CD4-positive, alpha-beta T cell treated with Interleukin-2 at 100 ng/mL for 4 hours (primary cell): ENCODE measurements around the gene APOL4.
"Not testable (repeated sequence)": the region's sequence is repeated elsewhere in the genome, so short reads cannot be mapped to it uniquely, and the experiment has no call there.

ENCODE experiments used
- DNase-seq: peaks from one replicate; pipeline ENCODE4 v3.0.0-alpha.2; 2020; ENCODE audit warnings: low spot score

Gene APOL4

DNA sequence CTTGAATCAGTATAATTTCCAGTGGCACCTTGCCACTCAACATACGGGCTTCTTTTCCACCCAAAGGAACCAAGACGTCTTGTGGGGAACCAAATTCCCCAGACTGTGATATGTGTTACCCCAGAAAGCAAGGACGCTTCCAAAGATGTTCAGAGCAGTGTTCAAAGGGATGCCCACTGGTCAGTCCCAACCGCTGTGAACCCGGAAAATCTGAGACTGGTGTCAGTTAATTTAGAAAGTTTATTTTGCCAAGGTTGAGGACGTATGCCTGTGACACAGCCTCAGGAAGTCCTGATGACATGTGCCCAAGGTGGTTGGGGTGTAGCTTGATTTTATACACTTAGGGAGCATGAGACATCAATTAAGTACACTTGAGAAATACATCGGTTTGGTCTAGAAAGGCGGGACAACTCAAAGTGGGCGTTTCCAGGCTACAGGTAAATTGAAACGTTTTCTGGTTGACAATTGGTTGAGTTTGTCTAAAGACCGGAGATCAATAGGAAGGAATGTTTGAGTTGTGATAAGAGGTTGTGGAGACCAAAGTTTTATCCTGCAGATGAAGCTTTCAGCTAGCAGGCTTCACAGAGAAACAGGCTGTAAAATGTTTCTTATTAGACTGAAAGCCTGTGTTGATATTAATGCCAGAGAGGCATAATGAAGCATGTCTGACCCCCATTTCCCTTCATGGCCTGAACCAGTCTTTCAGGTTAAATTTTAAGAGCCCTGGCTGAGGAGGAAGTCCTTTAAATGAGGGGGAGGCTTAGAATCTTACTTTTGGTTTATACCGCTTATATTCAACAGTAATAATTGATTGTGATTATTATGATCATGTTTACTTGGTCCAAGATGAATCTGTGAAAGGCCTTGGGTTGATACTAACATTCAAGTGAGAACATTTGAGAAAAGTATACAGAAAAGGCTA is 47.8 kb downstream of the APOL4 start:
- no peak for DNase-seq

DNA sequence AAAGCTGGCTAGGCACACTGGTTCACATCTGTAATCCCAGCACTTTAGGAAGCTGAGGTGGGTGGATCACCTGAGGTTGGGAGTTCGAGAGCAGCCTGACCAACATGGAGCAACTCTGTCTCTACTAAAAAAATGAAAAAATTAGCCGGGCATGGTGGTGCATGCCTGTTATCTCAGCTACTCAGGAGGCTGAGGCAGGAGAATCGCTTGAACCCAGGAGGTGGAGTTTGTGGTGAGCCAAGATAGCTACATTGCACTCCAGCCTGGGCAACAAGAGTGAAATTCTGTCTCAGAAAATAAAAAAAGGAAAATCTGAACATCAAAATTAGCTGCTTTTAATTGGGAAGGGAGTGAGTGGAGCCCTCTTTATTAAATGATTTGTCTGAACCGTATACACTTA is 48.8 kb downstream of the APOL4 start:
- not testable (repeated sequence) for DNase-seq

DNA sequence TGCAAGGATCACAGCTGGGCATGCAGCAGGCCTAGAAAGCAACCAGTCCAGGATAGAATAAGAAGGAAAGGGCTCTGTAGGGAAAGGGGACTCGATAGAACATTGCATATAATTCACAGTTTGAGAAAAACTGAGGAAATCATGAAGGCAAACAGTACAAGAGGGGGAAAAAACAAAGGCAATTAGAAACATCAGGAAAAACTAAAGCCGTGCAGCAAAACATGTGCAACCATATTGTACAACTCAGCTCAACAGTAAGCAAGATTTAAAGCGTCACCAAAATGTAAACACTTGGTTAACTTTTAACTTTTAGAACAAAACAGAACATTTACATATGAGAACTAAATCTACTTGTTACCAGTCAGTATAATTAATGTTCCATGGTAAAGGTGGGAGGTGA is 49.5 kb downstream of the APOL4 start:
- no peak for DNase-seq

DNA sequence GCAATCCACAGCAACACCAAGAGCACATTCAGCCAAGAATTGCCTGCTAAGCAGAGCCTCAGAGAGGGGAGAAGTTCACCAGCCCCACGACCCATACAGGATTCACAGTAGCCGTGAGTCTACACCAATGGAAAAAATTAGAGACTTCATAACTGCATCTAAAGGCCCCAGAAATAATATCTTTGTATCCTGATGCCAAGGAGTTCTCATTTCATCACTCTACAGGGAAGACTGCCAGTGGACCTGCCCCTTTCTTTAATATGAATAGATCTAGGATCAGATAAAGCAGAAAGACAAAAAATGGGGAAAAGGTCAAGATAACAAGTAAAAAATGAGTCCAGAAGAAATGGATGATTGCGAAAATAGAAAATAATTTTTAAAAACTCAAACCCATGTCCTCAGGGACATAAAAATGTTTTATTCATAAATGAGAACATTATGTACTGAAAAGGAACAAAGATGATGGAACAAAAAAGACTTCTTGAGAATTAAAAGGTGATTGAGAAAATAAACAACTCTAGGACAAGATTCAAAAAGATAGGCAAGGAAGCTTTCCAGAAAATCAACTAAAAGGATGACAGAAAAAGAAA is 50.5 kb downstream of the APOL4 start:
- DNase-seq: no peak

DNA sequence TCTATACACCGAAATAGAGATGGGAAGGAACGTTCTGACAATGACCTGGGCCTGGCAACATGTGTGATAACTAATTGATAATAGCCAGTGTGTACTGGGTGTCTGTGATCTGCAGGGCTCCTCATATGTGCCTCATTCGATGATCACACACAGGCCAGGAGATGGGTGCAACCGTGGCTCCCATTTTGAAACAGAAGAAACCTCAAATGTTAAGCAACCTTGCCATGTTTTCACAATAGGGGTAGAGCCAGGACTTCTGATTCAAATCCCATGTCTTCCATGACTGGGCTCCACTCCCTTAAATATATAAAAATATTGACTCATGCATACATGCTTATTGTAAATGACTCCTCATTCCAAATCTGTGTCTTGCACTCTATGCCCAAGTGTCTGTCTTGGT is 52.2 kb downstream of the APOL4 start:
- DNase-seq: no peak

DNA sequence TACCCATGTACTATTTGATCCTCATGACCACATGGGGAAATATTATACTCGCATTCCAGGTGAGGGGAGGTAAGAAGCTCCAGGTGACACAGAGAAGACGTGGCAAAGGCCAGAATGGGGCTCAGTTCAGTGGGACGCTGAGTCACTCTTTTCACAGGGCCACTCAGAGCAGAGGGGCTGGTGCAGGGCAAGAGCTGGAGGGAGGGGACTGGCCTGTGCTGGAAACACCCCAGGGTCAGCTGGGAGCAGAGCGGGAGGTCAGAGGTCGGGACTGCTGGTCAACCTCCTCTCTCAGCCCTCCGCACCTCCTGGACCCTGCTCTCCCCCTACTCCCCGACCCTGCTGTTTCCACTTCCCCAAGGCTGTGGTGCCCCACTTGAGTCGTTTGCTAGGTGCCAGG is 53.2 kb downstream of the APOL4 start:
- DNase-seq: no peak

DNA sequence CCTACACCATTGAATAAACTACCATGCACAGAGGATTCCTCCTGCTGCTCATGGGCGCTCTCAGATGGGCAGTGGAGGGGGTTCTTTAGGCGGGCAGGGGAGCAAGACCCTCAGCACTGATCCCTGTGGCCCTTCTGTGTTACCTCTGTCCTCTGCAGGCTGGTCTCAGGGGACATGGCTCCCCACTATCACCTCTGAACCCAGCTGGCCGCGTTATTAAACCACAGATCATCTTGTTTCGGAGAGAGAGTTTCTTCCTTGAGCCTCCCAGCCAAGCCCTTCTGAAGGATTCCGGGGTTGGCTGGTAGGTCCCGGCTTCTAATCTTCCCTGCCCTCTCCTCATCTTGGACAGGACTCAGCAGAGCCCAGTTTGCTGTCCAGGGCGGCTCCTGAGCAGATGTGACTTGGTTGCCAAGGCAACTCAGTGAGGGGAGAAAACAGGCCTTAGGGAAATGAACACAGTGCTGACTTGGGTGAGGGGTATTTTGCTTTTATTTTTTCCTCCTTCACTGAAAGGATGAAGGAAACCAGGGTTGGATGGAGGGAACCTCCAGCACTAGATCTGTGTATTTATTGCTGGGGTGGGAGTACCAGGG is 54.3 kb downstream of the APOL4 start:
- DNase-seq: no peak

DNA sequence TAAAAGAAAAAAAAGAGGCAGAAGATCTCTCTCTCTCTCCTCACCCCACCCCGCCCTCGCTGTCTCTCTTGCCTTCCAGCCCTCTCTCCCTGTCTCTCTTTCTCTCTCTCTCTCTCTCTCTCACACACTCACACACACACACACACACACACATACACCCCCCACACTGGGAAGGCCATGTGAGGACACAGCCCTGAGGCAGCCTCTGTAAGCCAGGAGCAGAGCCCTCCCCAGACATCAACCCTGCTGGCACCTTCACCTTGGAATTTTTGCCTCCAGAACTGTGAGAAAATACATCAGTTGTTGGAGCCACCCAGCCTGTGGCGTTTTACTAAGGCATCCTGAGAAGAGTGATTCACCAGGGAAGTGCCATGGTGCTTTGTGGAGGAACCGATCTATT is 55.7 kb downstream of the APOL4 start:
- DNase-seq: no peak

DNA sequence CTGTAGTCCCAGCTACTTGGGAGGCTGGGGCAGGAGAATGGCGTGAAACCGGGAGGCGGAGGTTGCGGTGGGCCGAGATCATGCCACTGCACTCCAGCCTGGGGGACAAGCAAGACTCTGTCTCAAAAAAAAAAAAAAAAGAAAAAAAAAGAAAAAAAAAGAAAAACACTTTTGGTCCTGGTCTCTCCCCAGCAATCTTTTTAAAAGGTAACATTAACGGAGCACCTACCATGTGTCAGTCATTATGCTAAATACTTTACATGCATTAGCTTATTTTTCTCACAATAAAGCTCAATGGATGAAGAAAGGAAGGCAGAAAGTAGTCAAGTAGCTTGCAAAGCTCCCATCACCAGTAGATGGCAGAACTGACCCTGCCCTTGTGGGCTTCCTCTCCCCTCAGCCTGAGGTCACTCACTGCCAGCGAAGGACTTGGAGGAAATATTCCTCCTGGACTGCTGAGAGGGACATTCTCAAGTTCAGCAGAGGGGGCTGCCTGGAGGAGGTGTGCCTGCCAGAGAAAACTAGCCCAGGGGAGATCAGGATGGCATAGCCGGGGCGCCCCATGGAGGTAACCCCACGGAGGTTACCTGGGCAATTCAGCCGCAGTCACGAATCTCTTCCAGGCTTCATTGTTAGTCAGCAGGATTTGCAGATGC is 56.6 kb downstream of the APOL4 start:
- DNase-seq: peak; percentile 32

DNA sequence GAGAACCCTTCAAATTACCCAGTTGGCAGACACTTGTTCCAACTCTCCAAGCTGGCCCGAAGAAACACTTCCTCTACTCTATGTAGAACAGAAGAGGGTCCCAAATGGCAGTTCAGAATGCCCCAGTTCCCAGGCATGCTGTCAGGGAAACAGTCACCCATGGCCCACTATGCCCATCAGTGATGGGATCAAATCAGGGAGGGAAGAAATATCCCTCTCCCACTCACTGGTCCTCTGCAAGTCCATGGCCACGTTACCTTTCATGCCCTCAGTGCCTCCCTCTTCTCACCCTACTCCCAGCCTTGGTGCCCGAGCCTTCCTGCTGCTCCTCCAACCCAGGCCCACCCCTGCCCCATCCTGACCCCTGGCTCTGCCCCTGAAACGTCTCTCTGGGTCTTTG is 57.7 kb downstream of the APOL4 start:
- DNase-seq: no peak

DNA sequence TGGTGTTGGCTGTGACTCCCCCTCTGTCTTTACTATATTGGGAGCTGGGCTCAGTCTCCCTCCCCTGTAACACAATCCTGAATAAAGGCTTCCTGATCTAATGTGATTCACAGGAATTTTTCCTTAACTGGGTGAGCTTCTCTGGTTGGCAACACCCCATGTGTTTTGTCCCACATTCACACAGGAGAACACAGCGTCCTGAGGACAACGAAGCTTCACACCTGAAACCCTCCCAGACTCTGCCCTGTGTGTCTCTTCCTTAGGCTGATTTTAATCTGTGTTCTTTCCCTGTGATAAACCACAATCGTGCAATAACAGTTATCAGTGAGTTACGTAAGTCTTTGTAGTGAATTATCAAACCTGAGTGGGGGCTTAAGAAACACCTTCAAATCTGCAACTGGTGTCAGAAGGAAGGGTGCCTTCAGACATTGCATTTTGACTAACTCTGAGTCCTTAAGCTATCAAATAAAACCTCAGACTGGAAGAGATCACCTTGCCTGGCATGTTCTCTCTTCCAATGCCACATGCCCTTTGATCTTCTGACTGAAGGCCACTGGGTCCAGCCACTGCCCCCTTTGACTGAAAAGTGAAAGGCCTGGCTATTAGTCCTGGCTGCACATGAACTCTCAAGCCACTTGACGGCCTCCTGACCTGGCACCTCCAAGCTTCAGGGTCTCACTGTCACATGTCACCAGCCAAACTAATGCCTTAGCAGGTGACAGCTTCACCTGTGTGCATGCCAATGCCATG is 58.4 kb downstream of the APOL4 start:
- DNase-seq: no peak

DNA sequence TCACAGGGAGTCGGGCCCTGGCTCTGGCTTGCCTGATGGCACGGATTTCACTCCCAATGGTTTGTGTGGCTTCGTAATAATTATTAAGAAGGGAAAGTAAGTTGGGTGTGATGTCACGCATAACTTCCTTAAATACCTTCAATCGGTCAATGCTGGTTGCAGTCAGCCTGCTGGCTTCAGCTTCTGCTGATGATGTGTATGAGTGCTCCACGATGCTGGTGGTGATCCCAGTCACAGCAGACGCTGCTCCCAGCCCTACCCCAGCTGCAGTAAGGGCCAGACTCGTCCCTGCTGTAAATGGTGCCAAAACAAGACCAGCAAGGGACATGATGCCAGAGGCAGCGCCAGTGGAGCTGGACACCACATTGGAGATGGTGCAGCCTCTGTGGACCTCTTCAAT is 60.1 kb downstream of the APOL4 start:
- no peak for DNase-seq
